GM12878 (cell line): ENCODE data around the gene MPIG6B.
A peak's percentile ranks its signal among the peaks of the same experiment; 100 is the strongest.

Source experiments
- BACH1 ChIP-seq: fragments of 450-650 bp; IDR thresholded peaks from 2 replicates; pipeline ENCODE4 v1.6.1; 2017; ENCODE audit warnings: mild to moderate bottlenecking, borderline replicate concordance
- CTCF ChIP-seq, 3 experiments: IDR thresholded peaks in 2 of 3; conservative IDR thresholded peaks in 1 of 3; 2 replicates each; pipeline ENCODE4 v1.5.1; 2011; ENCODE audit warnings: low read depth in 3 of 3, low read length in 3 of 3, mild to moderate bottlenecking in 3 of 3, control low read depth in 2 of 3, moderate library complexity in 2 of 3, inconsistent platforms in 1 of 3, mixed read lengths in 1 of 3; ENCODE audit not compliant: control insufficient read depth in 2 of 3, insufficient read depth in 1 of 3; ENCODE audit errors: extremely low read depth in 1 of 3
- EGR1 ChIP-seq, 2 experiments: IDR thresholded peaks; 1 replicate in 1 of 2; 2 replicates in 1 of 2; pipeline ENCODE4 v1.6.1; 2011 to 2012; ENCODE audit warnings: low read depth in 2 of 2, low read length in 2 of 2, borderline replicate concordance in 1 of 2, mild to moderate bottlenecking in 1 of 2, moderate library complexity in 1 of 2
- EZH2 ChIP-seq: IDR thresholded peaks from 2 replicates; pipeline ENCODE4 v1.6.1; 2012; ENCODE audit warnings: low read depth, mild to moderate bottlenecking, control low read depth, inconsistent platforms, low read length, borderline replicate concordance; ENCODE audit not compliant: control insufficient read depth
- KDM1A ChIP-seq: fragments of 200-600 bp; sonication (generic); IDR thresholded peaks from 2 replicates; pipeline ENCODE4 v1.6.1; 2016; ENCODE audit warnings: borderline replicate concordance
- POLR2A ChIP-seq: IDR thresholded peaks from 2 replicates; pipeline ENCODE4 v1.6.1; 2011; ENCODE audit warnings: low read depth, mild to moderate bottlenecking, low read length
- RAD21 ChIP-seq: IDR thresholded peaks from 2 replicates; pipeline ENCODE4 v1.6.1; 2011; ENCODE audit warnings: mild to moderate bottlenecking, low read depth, low read length, moderate library complexity; ENCODE audit not compliant: insufficient read depth
- RFX5 ChIP-seq: IDR thresholded peaks from 2 replicates; pipeline ENCODE4 v1.6.1; 2011; ENCODE audit warnings: low read depth, low read length, improper control_type of control experiment
- SUZ12 ChIP-seq: fragments of 200-600 bp; sonication (generic); IDR thresholded peaks from one replicate; pipeline ENCODE4 v1.6.1; 2018; ENCODE audit warnings: antibody characterized with exemption, mild to moderate bottlenecking; ENCODE audit not compliant: unreplicated experiment
- YY1 ChIP-seq: IDR thresholded peaks from 2 replicates; pipeline ENCODE4 v1.6.1; 2011; ENCODE audit warnings: low read depth, mild to moderate bottlenecking, low read length
- ZNF24 ChIP-seq: fragments of 450-650 bp; IDR thresholded peaks from 2 replicates; pipeline ENCODE4 v1.6.1; 2017; ENCODE audit warnings: antibody characterized with exemption, mild to moderate bottlenecking
- TF ChIP-seq, protein P1 (sequence below): IDR thresholded peaks from 2 replicates; pipeline ENCODE4 v1.6.1; 2011; ENCODE audit warnings: borderline replicate concordance, low read depth, mild to moderate bottlenecking, moderate library complexity, low read length; ENCODE audit not compliant: insufficient read depth, poor library complexity, severe bottlenecking

GRCh38 chr6:31749301-31750036, 26.3 kb downstream of the MPIG6B start:
- TF ChIP-seq RFX5 (no peak), POLR2A (no peak), BACH1 (no peak), CTCF (IDR thresholded peaks at IDR 0.05 in 2 of 3, conservative IDR thresholded peaks at IDR 0.05 in 1 of 3; ENCODE audit: control insufficient read depth in 2 of 3, extremely low read depth in 1 of 3, insufficient read depth in 1 of 3, low read depth in 3 of 3, low read length in 3 of 3) (no peak), EGR1 (IDR thresholded peaks at IDR 0.05; ENCODE audit: borderline replicate concordance in 1 of 2, low read depth in 2 of 2, low read length in 2 of 2) (no peak), RAD21 (no peak), ZNF24 (no peak), YY1 (no peak), KDM1A (no peak), EZH2 (no peak), SUZ12 (no peak)
- TF ChIP-seq, protein P1, sequence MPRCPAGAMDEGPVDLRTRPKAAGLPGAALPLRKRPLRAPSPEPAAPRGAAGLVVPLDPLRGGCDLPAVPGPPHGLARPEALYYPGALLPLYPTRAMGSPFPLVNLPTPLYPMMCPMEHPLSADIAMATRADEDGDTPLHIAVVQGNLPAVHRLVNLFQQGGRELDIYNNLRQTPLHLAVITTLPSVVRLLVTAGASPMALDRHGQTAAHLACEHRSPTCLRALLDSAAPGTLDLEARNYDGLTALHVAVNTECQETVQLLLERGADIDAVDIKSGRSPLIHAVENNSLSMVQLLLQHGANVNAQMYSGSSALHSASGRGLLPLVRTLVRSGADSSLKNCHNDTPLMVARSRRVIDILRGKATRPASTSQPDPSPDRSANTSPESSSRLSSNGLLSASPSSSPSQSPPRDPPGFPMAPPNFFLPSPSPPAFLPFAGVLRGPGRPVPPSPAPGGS = peak; percentile 27
